GM21619 (cell line): ENCODE measurements around the gene RTKN2.
"Not testable (repeated sequence)": the region's sequence is repeated elsewhere in the genome, so short reads cannot be mapped to it uniquely, and the experiment has no call there.

Source experiments
- ATAC-seq: cut with Tn5 transposase; IDR thresholded peaks from one replicate; pipeline ENCODE4 v1.9.1; 2021; ENCODE audit not compliant: unreplicated experiment

RTKN2 gene, protein sequence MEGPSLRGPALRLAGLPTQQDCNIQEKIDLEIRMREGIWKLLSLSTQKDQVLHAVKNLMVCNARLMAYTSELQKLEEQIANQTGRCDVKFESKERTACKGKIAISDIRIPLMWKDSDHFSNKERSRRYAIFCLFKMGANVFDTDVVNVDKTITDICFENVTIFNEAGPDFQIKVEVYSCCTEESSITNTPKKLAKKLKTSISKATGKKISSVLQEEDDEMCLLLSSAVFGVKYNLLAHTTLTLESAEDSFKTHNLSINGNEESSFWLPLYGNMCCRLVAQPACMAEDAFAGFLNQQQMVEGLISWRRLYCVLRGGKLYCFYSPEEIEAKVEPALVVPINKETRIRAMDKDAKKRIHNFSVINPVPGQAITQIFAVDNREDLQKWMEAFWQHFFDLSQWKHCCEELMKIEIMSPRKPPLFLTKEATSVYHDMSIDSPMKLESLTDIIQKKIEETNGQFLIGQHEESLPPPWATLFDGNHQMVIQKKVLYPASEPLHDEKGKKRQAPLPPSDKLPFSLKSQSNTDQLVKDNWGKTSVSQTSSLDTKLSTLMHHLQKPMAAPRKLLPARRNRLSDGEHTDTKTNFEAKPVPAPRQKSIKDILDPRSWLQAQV

DNA sequence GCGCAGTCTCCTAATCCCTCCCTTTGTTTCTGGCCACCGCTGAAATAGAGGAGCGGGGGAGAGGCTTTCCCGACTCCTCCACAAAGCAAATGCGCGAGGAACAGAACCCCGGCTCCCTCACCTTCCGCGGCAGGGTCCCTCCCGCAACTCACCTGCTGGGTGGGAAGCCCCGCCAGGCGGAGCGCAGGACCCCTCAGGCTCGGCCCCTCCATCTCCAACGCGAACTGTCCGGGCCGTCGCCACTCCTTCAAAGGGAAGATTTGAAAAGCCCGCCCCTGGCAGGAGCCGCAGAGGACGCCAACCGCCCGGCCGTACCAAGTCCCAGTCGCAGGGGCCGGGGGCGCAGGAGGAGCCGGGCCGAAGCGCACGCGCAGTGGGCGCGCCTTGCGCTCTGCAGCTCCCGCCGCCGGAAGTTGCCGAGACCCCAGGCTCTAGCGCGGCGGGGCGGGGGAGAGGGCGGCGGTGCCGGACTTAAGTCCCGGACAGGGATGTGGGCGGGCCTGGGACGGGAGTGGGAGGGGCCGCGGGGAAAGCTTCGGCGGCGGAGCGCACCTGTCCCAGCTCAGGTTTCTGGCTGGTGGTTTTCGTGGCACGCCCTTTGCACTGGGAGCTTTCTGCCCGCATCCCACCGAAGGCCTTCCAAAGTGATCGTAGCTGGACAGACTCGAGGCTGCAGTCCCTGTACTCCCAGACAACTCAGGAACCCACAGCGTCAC is at the start of gene RTKN2:
Gene RTKN2, minus strand, starts transcription at position 446 of the 716 bp plus-strand sequence. Its CDS starts 234 bp downstream, at position 212.
- peak; percentile 59 for ATAC-seq

DNA sequence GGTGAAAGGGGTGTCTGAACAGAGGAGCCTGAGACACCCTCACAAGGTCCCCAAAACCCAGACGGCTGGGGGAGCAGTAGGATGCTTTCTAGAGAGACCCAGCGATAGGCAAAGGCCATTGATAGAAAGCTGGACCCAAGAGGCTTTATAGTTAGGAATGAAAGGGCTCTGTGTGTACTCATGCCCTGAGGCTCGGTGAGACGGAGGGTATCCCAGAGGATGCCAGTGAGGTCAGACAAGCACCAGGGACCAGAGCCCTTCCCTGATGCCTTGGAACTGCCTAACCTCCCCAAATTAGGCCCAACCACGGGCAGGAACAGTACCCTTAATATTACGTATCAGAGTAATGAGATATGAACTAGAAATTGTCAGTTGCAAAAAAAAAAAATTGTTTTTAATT is 48.6 kb upstream of the RTKN2 start:
- no peak for ATAC-seq

DNA sequence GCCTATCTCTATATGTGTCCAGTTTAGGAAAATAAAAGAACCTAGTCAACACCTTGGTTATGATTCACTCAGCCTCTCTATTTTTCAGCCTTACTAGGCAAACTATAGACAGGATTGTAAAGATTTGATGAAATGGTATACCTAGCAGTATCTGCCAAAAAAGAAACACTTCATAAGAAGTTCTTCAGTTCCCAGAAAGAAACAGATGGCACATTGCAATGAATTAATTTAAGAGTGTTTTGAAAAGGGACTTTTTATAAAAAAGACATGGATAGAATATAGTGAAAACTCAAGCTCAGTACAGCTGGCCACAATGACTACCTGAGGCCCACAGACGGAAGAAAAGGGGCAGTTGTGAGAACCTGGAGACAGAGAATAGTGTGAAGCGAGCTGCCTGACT is 40.6 kb upstream of the RTKN2 start:
- ATAC-seq, result no peak

DNA sequence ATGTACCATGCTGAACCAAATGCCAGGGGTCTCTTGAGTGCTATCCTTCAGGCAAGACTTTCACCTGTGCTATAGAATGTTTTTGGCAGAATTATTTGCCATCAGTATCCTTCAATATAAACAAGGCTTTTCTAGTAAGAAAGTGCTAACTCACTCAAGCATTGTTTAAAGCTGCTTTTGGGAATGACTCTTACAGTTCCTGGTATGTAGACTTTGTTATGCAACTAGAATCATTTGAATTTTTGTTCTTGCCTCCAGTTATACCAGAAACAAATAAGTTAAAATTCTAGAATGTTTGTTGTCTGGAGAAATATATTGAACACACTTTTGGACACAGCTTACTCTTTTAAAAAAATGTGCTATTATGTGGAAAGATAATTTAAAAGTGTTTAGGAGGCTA is 39.5 kb upstream of the RTKN2 start:
- no peak for ATAC-seq

DNA sequence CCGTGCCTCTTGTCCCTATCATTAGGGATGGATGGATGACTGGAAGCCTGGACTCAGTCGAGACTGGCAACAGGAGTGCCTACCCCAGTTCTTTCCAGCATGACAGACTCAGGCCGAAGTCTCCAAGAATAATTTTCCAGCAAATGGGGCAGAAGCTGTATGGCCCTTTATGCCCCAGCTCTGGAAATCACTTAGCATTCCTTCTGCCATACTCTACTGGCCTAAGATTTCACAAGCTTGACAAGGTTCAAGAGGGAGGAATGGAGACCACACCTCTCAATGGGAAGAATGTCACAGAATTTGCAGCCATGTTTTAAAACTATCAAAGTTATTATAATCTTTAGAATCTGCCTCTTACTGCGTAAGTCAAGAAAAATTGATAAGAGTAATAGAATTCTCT is 39.0 kb upstream of the RTKN2 start:
- ATAC-seq, result no peak

DNA sequence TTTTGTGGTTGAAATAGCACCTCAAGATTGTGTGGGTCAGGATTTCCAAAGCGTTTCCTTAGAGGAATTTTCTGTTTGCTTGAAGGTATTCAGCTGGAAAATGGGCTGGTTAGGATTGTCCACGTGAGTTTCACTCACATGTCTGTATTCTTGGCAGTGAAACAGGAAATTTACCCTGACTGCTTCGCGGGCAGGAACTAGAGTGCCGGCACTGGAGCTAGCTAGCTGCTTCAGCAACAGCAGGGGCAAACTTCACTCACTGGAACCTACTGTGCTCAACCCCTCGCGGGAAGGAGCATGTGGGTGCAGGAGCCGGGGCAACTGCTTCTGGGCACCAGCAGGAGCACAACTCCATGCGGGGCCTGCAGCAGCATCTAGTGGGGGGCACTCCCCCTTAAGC is 38.0 kb upstream of the RTKN2 start:
- no peak for ATAC-seq

DNA sequence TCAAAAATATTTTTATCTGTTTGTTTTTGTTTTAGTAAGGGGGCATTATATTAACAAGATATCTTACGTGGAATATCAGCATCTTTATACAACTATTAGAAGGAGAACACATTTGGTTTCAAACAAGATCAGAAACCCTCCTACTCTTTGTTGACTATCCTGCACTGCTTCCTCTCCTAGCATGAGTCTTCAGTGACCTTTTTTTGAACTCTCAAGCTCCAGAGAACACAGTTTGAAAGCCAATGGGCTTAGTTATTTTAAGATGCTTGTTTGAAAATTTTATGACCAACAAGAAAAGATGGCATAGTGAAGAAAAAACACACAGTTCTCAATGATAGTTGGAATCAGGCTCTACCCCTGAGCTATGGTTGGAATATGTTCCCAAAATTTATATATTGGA is 37.2 kb upstream of the RTKN2 start:
- ATAC-seq, result no peak

DNA sequence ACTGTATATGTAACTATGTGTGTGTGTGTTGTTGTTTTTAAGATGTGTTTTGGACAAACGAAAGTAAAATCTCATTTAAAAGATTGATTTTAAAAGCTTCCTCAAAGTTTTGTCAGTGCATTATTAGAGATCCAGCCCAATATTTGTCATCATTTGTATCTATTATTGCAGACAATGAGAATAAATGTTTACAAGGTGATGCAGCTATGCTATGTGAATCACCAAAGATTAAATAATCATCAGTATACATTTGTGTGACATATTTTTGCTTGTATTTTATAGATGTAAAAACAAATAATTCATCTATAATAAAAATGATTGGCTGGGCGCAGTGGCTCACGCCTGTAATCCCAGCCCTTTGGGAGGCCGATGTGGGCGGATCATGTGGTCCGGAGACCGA is 35.3 kb upstream of the RTKN2 start:
- ATAC-seq, result no peak

DNA sequence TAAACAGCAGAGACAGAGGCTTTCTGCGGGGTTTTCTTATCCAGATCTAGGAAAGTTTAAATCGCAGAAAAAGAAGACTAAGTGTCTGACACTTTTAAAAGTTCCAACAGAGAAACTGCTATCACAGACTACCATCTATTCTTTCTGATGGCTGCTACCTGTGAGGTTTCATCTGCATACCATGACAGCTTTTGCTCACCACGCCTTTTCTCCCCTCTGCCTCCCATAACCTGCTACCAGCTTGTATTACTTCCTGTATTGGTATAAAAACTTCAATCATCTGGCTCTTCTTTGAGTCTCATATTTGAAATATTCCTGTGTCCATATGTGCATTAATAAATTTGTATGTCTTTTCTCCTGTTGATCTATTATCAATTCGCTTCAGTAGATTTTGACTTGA is 34.1 kb upstream of the RTKN2 start:
- ATAC-seq, result no peak

DNA sequence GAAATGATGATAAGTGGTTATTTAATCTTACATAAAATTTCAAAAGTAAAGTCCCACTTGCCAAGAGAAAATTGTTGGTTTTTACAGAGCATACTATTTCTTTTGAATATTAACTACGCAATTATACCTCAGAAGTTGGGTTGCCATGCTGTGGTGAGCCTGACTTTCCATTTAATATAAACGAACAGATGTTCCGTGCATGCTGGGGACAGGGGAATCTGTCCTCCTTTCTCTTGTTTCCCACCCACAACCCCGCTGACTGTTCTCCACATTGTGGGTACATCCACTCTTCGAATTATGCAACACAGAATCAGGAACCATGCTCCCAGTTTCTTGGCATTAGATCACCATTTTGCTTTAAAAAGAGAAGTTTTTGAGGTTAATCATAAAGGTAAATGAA is 29.2 kb upstream of the RTKN2 start:
- no peak for ATAC-seq

DNA sequence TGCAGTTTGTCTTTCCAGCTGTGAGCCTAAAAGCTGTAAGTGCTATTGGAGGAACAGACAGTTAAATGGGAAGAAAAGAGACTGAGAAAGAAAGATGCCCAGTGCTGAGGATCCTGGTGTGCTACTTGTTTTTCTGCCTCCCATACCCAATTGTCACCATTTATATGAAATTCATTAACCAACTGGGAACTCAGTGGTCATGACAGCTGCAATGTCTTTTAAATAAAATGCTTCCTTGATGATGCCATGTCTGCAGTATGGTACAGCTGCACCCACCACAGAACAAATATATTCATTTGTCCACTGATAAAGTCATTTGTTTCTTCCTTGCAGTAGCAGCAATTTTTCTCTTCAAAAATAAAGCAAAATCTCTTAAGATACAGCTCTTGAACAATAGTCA is 15.6 kb upstream of the RTKN2 start:
- no peak for ATAC-seq

DNA sequence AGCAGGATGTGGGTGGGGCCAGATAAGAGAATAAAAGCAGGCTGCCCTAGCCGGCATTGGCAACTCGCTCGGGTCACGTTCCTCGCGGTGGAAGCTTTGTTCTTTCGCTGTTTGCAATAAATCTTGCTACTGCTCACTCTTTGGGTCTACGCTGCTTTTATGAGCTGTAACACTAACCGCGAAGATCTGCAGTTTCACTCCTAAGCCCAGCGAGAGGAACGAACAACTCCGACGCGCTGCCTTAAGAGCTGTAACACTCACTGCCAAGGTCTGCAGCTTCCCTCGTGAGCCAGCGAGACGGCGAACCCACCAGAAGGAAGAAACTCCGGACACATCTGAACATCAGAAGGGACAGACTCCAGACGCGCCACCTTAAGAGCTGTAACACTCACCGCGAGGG is 12.7 kb upstream of the RTKN2 start:
- ATAC-seq, result not testable (repeated sequence)

DNA sequence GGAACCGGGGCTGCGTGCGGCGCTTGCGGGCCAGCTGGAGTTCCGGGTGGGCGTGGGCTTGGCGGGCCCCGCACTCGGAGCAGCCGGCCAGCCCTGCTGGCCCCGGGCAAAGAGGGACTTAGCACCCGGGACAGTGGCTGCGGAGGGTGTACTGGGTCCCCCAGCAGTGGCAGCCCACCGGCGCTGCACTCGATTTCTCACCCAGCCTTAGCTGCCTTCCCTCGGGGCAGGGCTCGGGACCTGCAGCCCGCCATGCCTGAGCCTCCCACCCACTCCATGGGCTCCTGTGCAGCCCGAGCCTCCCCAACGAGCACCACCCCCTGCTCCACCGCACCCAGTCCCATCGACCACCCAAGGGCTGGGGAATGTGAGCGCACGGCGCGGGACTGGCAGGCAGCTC is 11.7 kb upstream of the RTKN2 start:
- ATAC-seq, result not testable (repeated sequence)

DNA sequence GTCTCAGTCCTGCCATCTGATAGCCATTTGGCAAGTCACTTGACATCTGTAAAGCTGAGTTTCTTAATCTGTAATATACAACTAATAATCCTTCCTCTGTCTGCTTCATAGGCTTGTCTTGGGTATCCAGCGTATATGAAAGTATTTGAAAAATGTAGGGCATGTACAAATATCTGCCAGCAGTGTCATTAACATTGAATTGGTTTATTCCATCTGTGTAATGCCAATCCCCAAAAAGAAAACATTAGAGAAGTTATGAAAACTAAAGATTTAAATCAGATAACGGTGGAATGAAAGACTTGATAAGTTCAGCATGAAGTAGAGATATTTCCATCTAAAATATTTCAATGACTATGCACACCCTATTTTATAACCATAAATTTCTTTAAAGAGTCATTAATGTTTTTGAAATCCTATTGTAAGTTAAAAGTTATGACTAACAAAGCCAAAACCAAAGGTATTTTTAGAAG is 9.8 kb upstream of the RTKN2 start:
- ATAC-seq, result no peak

DNA sequence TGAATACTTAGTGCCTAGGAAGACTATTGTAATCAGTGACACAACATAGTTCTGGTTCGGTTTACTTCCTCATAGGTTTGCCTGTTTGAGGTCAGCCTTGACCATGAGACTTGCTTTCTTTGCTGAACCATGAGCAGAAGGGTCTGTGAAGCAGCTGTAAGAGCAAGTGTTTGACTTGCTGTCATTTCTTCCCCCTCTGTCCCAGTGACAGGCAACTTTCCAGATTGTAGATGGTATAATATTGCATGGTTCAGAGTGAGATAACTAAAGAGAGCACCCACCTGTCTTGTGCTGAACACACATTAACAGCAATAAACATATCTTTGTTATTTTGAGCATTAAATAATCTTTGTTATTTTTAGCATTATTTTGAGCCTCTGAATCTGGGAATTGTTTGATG is 9.3 kb upstream of the RTKN2 start:
- no peak for ATAC-seq

DNA sequence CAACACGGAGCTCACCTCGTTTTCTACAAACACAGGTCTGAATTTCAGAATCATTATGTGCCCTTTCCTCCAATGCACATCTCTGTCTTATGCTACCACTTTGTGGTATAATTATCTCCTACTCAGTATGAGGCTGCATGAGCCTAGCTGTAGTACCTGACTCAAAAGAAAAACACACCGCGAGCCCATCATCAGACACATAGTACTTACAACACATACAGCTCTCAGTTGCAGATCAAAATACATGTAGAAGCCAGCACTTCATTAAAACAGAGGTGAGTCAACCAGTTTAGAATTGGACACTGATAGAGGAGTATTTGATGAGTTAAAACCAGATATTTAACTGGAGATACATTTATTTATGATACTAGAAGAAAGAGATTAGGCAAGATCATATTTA is 1.4 kb upstream of the RTKN2 start:
- ATAC-seq, result no peak

DNA sequence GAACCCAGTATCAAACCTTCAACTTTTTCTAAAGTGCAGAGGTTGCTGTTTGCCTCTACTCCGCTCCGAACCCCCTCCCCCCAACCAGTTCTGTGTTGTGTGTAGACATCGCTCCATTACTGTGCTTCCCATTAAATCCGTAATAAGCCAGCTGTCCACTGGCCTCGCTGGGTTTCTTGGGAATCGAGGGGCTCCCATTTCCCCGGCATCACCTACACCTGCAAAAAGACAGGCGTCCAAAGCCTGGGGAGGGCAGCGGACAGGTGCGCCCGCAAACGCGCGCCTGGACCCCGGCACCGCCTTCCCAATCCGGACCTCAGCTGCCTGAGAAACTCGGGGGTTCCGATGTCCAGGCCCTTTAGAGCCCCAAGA is 631 bp downstream of the RTKN2 start:
- no peak for ATAC-seq

DNA sequence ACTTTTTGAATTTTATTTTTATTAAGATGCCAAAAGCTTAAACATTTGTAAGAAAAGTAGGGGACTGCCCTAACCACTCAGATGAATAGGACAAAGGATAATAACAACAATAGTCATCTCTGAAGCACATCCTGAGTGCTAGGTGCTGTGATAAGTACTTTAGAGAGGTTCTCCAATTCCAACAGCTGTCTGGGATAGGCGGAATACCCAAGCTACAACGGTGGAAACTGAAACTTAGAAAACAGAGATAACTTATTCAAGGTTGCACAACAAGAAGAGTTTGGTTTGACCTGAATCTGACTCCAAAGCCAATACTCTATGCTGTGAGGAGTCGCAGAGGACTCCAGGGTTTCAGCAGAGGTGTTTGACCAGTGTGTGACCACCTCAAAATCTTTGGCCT is 2.0 kb downstream of the RTKN2 start:
- no peak for ATAC-seq

DNA sequence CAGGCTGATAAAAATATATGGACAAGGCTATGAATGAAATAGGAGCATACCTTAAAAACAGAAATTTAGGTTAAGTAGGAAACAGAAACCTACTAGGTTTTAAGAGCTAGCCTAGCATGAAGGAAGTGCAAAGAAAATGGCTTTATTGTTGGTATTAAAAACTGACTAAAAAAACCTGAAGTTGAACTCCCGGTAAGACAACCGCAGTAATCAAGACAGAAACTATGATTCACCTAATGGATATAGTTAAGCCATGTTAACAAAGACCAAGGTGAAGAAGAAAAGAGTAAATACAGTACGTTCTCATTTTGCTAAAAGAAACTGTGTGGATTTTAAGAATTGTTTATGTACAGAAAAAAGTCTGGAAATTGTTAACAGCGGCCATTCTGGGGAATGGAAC is 2.5 kb downstream of the RTKN2 start:
- no peak for ATAC-seq

DNA sequence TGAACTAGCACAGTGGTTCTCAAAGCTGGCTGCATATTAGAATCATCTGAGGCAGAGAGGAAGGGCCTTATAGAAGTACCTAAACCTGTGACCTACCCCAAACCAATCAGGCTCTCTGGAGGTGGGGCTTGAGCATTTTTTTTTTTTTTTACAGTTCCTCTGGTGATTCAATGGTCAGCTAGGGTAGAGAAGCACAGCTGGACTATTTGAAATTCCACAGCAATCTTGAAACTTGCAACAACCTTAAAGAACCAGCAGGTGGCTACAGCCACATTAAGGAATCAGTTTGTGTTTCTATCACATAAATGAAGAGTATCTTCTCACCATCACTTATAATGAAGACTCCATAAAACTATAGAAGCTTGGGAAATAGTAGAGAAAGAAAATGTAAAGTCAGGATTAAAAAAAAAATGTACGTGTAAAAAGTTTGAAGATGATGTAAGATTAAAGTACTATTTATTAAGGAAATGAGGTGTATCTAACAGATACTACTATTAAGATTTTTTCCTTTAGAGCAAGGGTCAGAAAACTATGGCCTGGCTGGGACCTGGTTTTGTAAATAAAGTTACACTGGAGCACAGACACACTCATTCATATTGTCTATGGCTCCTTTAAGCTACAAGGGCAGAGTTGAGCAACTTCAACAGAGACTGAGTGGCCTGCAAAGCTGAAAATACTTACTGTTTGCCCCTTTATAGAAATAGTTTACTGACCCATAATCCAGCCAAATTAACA is 3.8 kb downstream of the RTKN2 start:
- ATAC-seq, result peak; percentile 40

DNA sequence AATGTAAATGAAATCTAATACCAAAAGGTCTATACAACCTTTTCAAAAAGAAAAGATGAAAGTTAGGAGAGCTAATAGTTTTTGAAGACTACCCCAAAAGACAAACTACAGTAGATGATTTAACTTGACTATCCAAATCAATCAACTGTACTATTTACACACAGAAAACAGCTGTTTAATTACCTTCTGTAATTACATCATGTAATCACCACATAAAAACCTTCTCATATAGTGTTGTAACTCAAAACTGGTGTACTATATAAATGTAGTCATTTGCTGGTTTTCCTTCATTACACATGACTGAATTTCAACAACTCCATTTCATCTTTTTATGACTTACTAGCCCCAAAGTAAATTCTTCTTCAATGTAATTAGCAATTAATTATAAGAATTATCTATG is 4.5 kb downstream of the RTKN2 start:
- no peak for ATAC-seq
